ENCODE results near the gene CNR1. TPM values are rescaled to one million over a fixed set of nuclear protein-coding genes. Genes with fewer than 3 reads are reported as not detected.

The CNR1 gene
- polyA plus RNA-seq, 1 donor from 2014 or later = 512 TPM

DNA sequence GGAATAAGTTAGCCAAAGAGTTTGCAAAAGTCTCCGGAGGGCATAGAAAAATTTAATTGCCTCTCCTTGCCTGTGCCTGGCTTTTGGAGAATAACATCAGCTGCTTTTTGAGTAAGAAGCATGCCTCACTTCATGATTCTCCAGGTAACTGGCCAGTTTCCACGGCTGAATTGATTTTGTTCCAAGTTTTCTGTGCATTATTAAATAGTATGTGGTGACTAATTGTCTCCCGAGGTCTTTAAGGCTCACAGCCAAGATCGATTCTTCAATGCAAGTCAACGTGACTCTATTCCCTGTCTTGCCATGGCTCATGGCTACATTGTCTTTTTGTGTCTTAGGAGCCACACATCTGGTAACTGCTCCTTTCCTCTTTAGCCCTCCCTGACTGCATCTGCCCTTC is 54.2 kb downstream of the CNR1 start:
- no peaks in the 10 kb centered on the region for H3K9me3 ChIP-seq (ENCODE audit: low read length)
- TF ChIP-seq REST (IDR thresholded peaks at IDR 0.05; ENCODE audit: borderline replicate concordance) = no peak
- TF ChIP-seq TAF1 (IDR thresholded peaks at IDR 0.05; ENCODE audit: low read depth) = no peak
- no peak for TF ChIP-seq CTCF (IDR thresholded peaks at IDR 0.05; ENCODE audit: poor library complexity, severe bottlenecking)
- TF ChIP-seq MXI1 (conservative IDR thresholded peaks at IDR 0.05; ENCODE audit: poor library complexity, severe bottlenecking) = no peak
- TF ChIP-seq RAD21 (conservative IDR thresholded peaks at IDR 0.05) = no peak
- no peak for TF ChIP-seq POLR2AphosphoS5 (IDR thresholded peaks at IDR 0.05)
- no peak for TF ChIP-seq EP300 (conservative IDR thresholded peaks at IDR 0.05; ENCODE audit: poor library complexity, severe bottlenecking)
- no peak for TF ChIP-seq EZH2 (IDR thresholded peaks at IDR 0.05; ENCODE audit: borderline replicate concordance, insufficient read depth, low read length, poor library complexity, severe bottlenecking)
- TF ChIP-seq SMC3 (conservative IDR thresholded peaks at IDR 0.05; ENCODE audit: poor library complexity) = no peak
- no peaks in the 10 kb centered on the region for H4K20me1 ChIP-seq (ENCODE audit: insufficient read depth)

DNA sequence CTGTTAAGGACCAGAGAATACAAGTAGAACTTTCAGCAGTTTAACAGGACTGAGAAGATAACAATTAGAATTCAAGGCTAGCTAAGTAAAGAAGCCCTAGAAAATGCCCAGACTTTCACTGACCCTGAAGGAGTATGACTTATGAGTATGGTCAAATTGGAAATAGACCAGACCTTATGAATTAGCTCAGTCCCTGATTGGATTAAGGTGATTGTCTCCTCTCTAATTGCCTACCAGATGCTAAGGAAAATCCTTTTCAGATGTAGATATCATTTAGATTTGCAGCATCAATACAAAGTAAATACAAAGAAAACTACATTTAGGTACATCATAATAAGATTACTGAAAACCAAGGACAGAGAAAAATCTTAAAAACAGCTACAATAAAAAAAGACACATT is 58.9 kb downstream of the CNR1 start:
- Histone ChIP-seq H3K4me3 (ENCODE audit: low read length) (no peak overlapping the region), H3K9ac (ENCODE audit: low read length) (no peak overlapping the region), H3K9me2 (ENCODE audit: insufficient read depth, low read length) (no peaks in the 10 kb centered on the region), H3F3A (ENCODE audit: insufficient read depth, low read length, poor library complexity, severe bottlenecking) (no peaks in the 10 kb centered on the region), H3K27me3 (ENCODE audit: insufficient read depth, low read depth, low read length) (no peaks in the 10 kb centered on the region), H2AFZ (ENCODE audit: low read depth, low read length) (no peak overlapping the region), H3K4me2 (ENCODE audit: low read length) (no peak overlapping the region), H3K27ac (ENCODE audit: low read length) (no peak overlapping the region), H3K36me3 (ENCODE audit: insufficient read depth, low read length) (no peaks in the 10 kb centered on the region), H3K79me2 (replicated peaks; ENCODE audit: insufficient read depth, low read length) (no peaks in the 10 kb centered on the region), H4K20me1 (ENCODE audit: insufficient read depth) (no peaks in the 10 kb centered on the region), H3K9me3 (ENCODE audit: low read length) (no peaks in the 10 kb centered on the region)
- TF ChIP-seq EP300 (conservative IDR thresholded peaks at IDR 0.05; ENCODE audit: poor library complexity, severe bottlenecking) = no peak
- TF ChIP-seq MXI1 (conservative IDR thresholded peaks at IDR 0.05; ENCODE audit: poor library complexity, severe bottlenecking) = no peak
- TF ChIP-seq RAD21 (conservative IDR thresholded peaks at IDR 0.05) = no peak
- TF ChIP-seq EZH2 (IDR thresholded peaks at IDR 0.05; ENCODE audit: borderline replicate concordance, insufficient read depth, low read length, poor library complexity, severe bottlenecking) = no peak
- TF ChIP-seq CTCF (IDR thresholded peaks at IDR 0.05; ENCODE audit: poor library complexity, severe bottlenecking) = no peak
- no peak for TF ChIP-seq TAF1 (IDR thresholded peaks at IDR 0.05; ENCODE audit: low read depth)
- TF ChIP-seq POLR2AphosphoS5 (IDR thresholded peaks at IDR 0.05) = no peak
- TF ChIP-seq REST (IDR thresholded peaks at IDR 0.05; ENCODE audit: borderline replicate concordance) = no peak
- no peak for TF ChIP-seq SMC3 (conservative IDR thresholded peaks at IDR 0.05; ENCODE audit: poor library complexity)

More for the DNA sequence above, 54.2 kb downstream of the CNR1 start:
- H3K4me3 ChIP-seq (ENCODE audit: low read length) = no peak overlapping the region
- H3K9me2 ChIP-seq (ENCODE audit: insufficient read depth, low read length) = no peaks in the 10 kb centered on the region
- no peak overlapping the region for H2AFZ ChIP-seq (ENCODE audit: low read depth, low read length)
- H3K4me2 ChIP-seq (ENCODE audit: low read length) = no peak overlapping the region
- H3K27ac ChIP-seq (ENCODE audit: low read length) = no peak overlapping the region
- H3F3A ChIP-seq (ENCODE audit: insufficient read depth, low read length, poor library complexity, severe bottlenecking) = no peaks in the 10 kb centered on the region
- no peaks in the 10 kb centered on the region for H3K79me2 ChIP-seq (replicated peaks; ENCODE audit: insufficient read depth, low read length)
- no peak overlapping the region for H3K9ac ChIP-seq (ENCODE audit: low read length)
- no peaks in the 10 kb centered on the region for H3K27me3 ChIP-seq (ENCODE audit: insufficient read depth, low read depth, low read length)
- no peaks in the 10 kb centered on the region for H3K36me3 ChIP-seq (ENCODE audit: insufficient read depth, low read length)
